GM12878 (cell line): ENCODE results near the gene PTPRD. TPM values are rescaled to one million over a fixed set of nuclear protein-coding genes. Genes with fewer than 3 reads are reported as not detected.

Experiments used
- ATAC-seq: fragments of 200-7000 bp; cut with Tn5 transposase; 3 replicates; pipeline ENCODE4 v1.9.1; 2020; ENCODE audit warnings: mild to moderate bottlenecking, moderate library complexity
- BruUV-seq: library from RNA; stranded (reverse); fragments of 400-500 nt; replicated peaks from 2 replicates; lab custom pipeline; 2021; lab: Mats Ljungman, UMichigan
- CTCF ChIA-PET: fragments of 300-600 bp; sonication (Branson Sonifier 250); formaldehyde crosslinking; extraction: SDS; loops from one replicate; lab custom pipeline; 2021; ENCODE audit warnings: inconsistent platforms; lab: Yijun Ruan, JAX
- POLR2A ChIA-PET: fragments of 350-600 bp; formaldehyde crosslinking; extraction: SDS; loops from one replicate; lab custom pipeline; 2021; ENCODE audit warnings: inconsistent platforms; lab: Charles Lee
- RAD21 ChIA-PET: fragments of 300-600 bp; sonication (Branson Sonifier 250); formaldehyde crosslinking; loops from one replicate; lab custom pipeline; 2023; ENCODE audit warnings: antibody characterized with exemption; ENCODE audit not compliant: unreplicated experiment; lab: Charles Lee
- SMC1A ChIA-PET: fragments of 300-600 bp; sonication (Branson Sonifier 250); formaldehyde crosslinking; loops from one replicate; lab custom pipeline; 2023; ENCODE audit not compliant: unreplicated experiment, uncharacterized antibody; lab: Charles Lee
- DNase-seq: peaks from one replicate; pipeline ENCODE4 v3.0.0-alpha.2; 2011; ENCODE audit warnings: low read depth, low spot score
- FAIRE-seq: peaks from 3 replicates; lab custom pipeline; 2011; peaks lifted over from hg19 to GRCh38; lab: Jason Lieb, UNC
- H2AFZ ChIP-seq: 2 replicates; pipeline ENCODE4 v1.6.0; 2011; ENCODE audit warnings: low read depth, low read length, control low read depth; ENCODE audit not compliant: control insufficient read depth
- H3K27ac ChIP-seq: 2 replicates; pipeline ENCODE4 v1.5.1; 2011; ENCODE audit warnings: control low read depth; ENCODE audit not compliant: control insufficient read depth, insufficient read depth
- H3K27me3 ChIP-seq, 2 experiments: replicated peaks in 1 of 2; 2 replicates each; pipeline versions ENCODE4 v1.6.0 to v1.6.1; 2011; ENCODE audit warnings: low read length in 1 of 2; ENCODE audit not compliant: control insufficient read depth in 2 of 2, insufficient read depth in 2 of 2
- H3K36me3 ChIP-seq, 2 experiments: 2 replicates each; pipeline ENCODE4 v1.5.1; 2011; ENCODE audit warnings: low read length in 1 of 2; ENCODE audit not compliant: control insufficient read depth in 2 of 2, insufficient read depth in 2 of 2
- H3K4me1 ChIP-seq: 2 replicates; pipeline ENCODE4 v1.6.1; 2011; ENCODE audit warnings: mild to moderate bottlenecking, low read length, moderate library complexity, mixed read lengths; ENCODE audit not compliant: control insufficient read depth, insufficient read depth
- H3K4me2 ChIP-seq: 2 replicates; pipeline ENCODE4 v1.6.0; 2011; ENCODE audit warnings: control low read depth; ENCODE audit not compliant: control insufficient read depth, insufficient read depth
- H3K4me3 ChIP-seq: fragments of 200-600 bp; sonication (generic); 2 replicates; pipeline ENCODE4 v1.5.1; 2016
- H3K79me2 ChIP-seq: 2 replicates; pipeline ENCODE4 v1.6.0; 2011; ENCODE audit warnings: low read length; ENCODE audit not compliant: control insufficient read depth, insufficient read depth
- H3K9ac ChIP-seq: 2 replicates; pipeline ENCODE4 v1.8.0; 2011; ENCODE audit warnings: low read length, control low read depth, mixed read lengths; ENCODE audit not compliant: control insufficient read depth, insufficient read depth
- H3K9me3 ChIP-seq: replicated peaks from 3 replicates; pipeline ENCODE4 v1.5.1; 2011; ENCODE audit warnings: mild to moderate bottlenecking, low read length; ENCODE audit not compliant: control insufficient read depth, insufficient read depth
- H4K20me1 ChIP-seq: 2 replicates; pipeline ENCODE4 v1.6.0; 2011; ENCODE audit not compliant: control insufficient read depth, insufficient read depth
- ASH2L ChIP-seq: fragments of 300-600, 200-600 bp; sonication (generic); IDR thresholded peaks from 2 replicates; pipeline ENCODE4 v1.6.1; 2017; ENCODE audit warnings: low read depth, mild to moderate bottlenecking, borderline replicate concordance
- BCL11A ChIP-seq: IDR thresholded peaks from 2 replicates; pipeline ENCODE4 v1.6.1; 2011; ENCODE audit warnings: low read depth, low read length
- E2F8 ChIP-seq: fragments of 450-650 bp; IDR thresholded peaks from 2 replicates; pipeline ENCODE4 v1.6.1; 2018; ENCODE audit warnings: mild to moderate bottlenecking, low read depth, moderate library complexity; ENCODE audit not compliant: partially characterized antibody
- LARP7 ChIP-seq: fragments of 450-650 bp; IDR thresholded peaks from 2 replicates; pipeline ENCODE4 v1.6.1; 2017; ENCODE audit warnings: mild to moderate bottlenecking
- POLR2AphosphoS5 ChIP-seq: IDR thresholded peaks from 2 replicates; pipeline ENCODE4 v1.6.1; 2011; ENCODE audit warnings: mild to moderate bottlenecking, low read length, inconsistent platforms
- RAD21 ChIP-seq: IDR thresholded peaks from 2 replicates; pipeline ENCODE4 v1.6.1; 2011; ENCODE audit warnings: mild to moderate bottlenecking, low read depth, low read length, moderate library complexity; ENCODE audit not compliant: insufficient read depth
- RELA ChIP-seq: fragments of 450-650 bp; IDR thresholded peaks from 2 replicates; pipeline ENCODE4 v1.8.0; 2014; ENCODE audit warnings: borderline replicate concordance; ENCODE audit not compliant: partially characterized antibody
- WGBS: methylation state at CpG from one replicate; pipeline ENCODE4 v1.1.6; 2016; ENCODE audit warnings: low lambda C conversion rate; ENCODE audit not compliant: insufficient replicate concordance, insufficient coverage; ENCODE audit errors: missing lambda C conversion rate; 5-methylcytosine and 5-hydroxymethylcytosine counted together
- in situ Hi-C: fragments of 300-500 bp; cut with MboI; formaldehyde crosslinking; loops from 9 replicates; pipeline ENCODE4 v1.14.3; 2018; ENCODE audit warnings: mixed read lengths
- intact Hi-C: fragments of 100-400 bp; cut with micrococcal nuclease; formaldehyde crosslinking; loops from one replicate; pipeline ENCODE4 v1.14.2; 2022; ENCODE audit not compliant: unreplicated experiment
- polyA plus RNA-seq, 11 experiments: library from polyadenylated mRNA; depleted of rRNA in 4 of 11; unstranded in 6 of 11; stranded (reverse) in 5 of 11; fragments of >200 nt; fragmentation: Nextera tagmentation in 4 of 11; fragmentation: Illumina TruSeq in 1 of 11; extraction: Ambion mirVana in 4 of 11; extraction: Trizol in 1 of 11; gene quantifications; 1 replicate in 1 of 11; 2 replicates in 10 of 11; pipeline versions ENCODE4 v1.2.1 to v1.2.3, GENCODE V29; 2011 to 2016; ENCODE audit warnings: inconsistent platforms in 2 of 11, missing spikeins in 2 of 11, low read depth in 1 of 11
- total RNA-seq, 4 experiments: library from RNA; depleted of rRNA in 3 of 4; stranded (reverse); fragments of >200 nt in 3 of 4; fragmentation: Illumina TruSeq in 1 of 4; extraction: Trizol in 1 of 4; gene quantifications; 2 replicates each; pipeline versions ENCODE4 v1.2.1 to v1.2.3, GENCODE V29; 2013 to 2021

PTPRD gene
- total and polyA plus RNA-seq, 10 of the 15 experiments (the other 5 are each of a cell fraction or from before 2014, with no cell fraction given): under 0.01 to 0.05 (median 0.01) TPM; not detected in 7

- no peak for TF ChIP-seq LARP7
- no peak for TF ChIP-seq BCL11A
- no peak for TF ChIP-seq E2F8
- TF ChIP-seq RAD21: no peak
- no peak for TF ChIP-seq RELA
- TF ChIP-seq POLR2AphosphoS5: no peak
- TF ChIP-seq ASH2L: no peak
- SMC1A ChIA-PET: no interaction called here
- FAIRE-seq (no peak), ATAC-seq (no peak), DNase-seq (no peak)
- Histone ChIP-seq H3K4me1 (no peaks in the 10 kb centered on the region), H3K9me3 (no peaks in the 10 kb centered on the region), H3K27ac (no peak overlapping the region), H4K20me1 (no peaks in the 10 kb centered on the region), H3K9ac (no peak overlapping the region), H3K4me2 (no peak overlapping the region), H3K4me3 (no peak overlapping the region), H3K36me3 (no peaks in the 10 kb centered on the region), H3K79me2 (no peaks in the 10 kb centered on the region), H3K27me3 (no peaks in the 10 kb centered on the region), H2AFZ (no peak overlapping the region)
- in situ Hi-C loops (no loop called here), intact Hi-C loops (no loop called here)
- POLR2A ChIA-PET: no interaction called here
- WGBS: 0% methylated on average over 2 of the region's 2 CpGs
- CTCF ChIA-PET: interaction anchor here (1.3 kb wide), 1 partner anchor 9 kb away, joined by 3 read pairs; no protein-coding TSS in a partner anchor
- no TSS peak for BruUV-seq
- RAD21 ChIA-PET: no interaction called here
Observed at GRCh38 chr9:8515748-8516147, 2097.1 kb downstream of the PTPRD start.
